Raji (cell line): ENCODE measurements around the gene SCYL3.

Source experiments
- POLR2A ChIP-seq: IDR thresholded peaks from 2 replicates; pipeline ENCODE4 v1.6.1; 2011; ENCODE audit warnings: low read depth, low read length, control low read depth; ENCODE audit not compliant: insufficient read depth

Gene SCYL3, protein sequence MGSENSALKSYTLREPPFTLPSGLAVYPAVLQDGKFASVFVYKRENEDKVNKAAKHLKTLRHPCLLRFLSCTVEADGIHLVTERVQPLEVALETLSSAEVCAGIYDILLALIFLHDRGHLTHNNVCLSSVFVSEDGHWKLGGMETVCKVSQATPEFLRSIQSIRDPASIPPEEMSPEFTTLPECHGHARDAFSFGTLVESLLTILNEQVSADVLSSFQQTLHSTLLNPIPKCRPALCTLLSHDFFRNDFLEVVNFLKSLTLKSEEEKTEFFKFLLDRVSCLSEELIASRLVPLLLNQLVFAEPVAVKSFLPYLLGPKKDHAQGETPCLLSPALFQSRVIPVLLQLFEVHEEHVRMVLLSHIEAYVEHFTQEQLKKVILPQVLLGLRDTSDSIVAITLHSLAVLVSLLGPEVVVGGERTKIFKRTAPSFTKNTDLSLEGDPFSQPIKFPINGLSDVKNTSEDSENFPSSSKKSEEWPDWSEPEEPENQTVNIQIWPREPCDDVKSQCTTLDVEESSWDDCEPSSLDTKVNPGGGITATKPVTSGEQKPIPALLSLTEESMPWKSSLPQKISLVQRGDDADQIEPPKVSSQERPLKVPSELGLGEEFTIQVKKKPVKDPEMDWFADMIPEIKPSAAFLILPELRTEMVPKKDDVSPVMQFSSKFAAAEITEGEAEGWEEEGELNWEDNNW

DNA sequence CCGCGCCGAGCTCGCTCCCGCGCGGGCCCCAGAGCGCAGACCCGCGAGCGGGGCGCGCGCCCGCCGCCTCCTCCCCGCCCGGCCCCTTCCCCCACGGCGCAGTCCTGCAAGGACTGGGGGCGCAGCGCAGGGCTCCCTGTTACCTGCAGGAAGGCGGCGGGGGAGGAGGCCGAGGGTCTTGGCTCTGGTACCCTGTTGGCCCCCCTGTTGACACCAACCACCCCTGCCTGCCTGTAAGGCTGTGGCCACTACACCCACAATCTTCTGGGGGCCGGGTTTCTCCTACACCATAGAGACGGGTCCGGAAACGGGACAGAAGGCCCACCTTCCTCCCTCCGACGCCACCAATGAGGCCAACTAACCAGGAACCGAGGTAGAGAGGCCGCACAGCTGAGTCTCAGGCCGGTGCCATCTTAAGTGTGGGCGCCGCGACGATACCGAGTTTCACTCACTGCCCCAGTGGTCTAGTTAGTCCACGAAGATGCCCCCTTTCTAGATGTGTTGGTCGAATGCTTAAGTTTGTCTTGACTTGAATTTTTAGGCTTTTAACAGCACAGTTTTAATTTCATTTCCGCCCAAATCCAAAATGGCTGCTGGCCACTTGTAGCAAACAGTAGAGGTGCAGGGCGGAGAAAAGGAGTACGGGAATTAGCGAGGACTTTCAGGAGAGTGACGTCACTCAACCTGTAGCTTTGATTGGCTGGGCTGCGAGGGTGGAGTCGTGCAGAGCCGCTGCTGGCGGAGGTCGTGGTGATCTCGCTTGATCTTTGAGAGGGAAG, at the start of gene SCYL3:
Gene SCYL3 (minus strand): TSS at position 252 of the 779 bp plus-strand sequence. CDS start 5,056 bp downstream, outside the sequence.
- peak; percentile 69 for TF ChIP-seq POLR2A

DNA sequence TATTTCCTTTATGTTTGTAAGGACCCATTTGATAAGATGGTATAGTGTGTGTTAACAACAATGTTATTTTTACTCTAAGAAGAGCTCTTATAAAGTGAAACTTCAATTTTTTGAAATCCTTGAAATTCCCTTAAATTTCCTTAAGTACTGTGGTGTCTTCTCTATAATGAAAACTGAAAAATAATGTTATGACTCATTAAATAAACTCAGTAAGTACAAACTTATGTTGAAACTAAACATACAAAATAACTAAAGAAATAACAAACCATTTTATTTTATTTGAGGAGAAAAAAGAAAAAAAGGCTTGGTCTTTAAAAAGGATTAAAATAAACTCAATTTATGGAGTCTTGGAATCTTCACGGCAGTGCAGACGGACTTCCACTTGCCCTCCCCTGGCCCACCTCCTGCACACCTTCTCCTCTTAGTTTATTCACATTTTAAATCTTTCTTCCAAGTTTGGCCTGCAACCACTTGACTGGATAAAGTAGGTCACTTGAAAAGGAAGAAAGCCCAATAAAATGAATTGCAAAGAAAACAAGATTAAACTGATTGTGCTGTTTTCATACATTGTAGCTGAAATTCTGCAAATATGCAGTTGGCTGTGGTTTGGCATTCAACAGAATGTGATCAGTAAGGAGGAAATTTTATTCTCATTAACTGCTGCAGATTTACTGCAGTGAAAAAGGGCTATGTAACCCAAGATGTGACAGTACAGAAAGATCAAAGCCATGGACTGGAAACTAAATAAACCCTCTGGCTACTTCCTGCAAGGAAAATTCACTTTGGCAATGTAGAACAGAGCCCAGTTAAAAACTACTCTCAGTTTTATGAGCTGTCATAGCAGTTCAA, 48.5 kb upstream of the SCYL3 start:
- no peak for TF ChIP-seq POLR2A

DNA sequence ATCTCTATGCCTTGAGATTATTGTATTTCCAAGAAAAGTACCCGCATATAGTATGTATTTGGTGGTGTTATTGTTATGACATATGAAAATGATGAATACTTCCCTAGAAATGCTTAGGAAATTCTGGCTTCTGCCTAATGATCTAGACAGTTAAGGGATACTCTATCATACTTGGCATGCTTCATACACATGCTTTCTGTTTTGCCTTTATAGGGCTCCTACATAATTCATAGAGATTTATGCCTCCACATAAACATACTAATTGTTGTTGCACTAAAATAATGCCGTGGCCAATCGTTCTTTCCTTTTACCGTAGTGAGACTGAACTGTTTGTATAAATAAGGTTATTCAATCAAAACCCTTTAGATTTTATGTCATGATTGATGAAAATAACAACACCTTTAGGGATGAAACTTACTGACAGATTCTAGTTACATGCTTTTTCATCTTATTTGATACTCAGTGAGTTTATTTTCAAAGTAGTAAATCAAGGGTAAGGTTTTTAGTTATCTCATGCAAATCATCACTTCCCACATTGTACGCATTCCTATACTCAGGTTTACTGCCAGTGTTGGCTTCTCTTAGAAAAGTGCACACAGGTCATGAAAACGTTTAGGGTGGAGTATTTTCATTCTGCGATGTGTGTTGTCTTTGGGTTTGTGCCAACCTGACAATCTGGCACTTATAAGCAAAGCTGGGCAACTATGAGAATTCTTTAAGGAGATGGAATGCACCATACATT, 40.5 kb upstream of the SCYL3 start:
- TF ChIP-seq POLR2A, result no peak

DNA sequence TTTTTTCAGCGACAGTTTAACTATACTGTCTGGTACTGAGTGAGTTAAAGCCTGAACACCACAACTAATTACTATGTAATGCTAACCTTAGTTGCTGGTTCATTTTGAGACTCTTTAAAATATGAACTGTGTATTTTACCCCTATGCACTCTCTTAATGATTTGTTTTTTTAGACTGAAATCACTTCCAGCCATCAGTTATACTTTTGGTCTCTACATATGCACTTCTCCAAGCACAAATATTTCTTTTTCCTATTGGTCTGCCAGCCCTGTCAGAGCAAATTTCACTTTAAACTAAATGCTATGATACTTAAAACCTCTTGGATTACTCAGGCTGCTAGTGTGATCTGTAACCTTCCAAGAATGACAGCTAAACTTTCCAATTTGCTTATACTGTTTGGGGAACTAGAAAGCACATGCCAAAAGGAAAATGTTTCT, 38.1 kb upstream of the SCYL3 start:
- no peak for TF ChIP-seq POLR2A

GRCh38 chr1:169929210-169929526, 35.5 kb upstream of the SCYL3 start:
- TF ChIP-seq POLR2A, result no peak

DNA sequence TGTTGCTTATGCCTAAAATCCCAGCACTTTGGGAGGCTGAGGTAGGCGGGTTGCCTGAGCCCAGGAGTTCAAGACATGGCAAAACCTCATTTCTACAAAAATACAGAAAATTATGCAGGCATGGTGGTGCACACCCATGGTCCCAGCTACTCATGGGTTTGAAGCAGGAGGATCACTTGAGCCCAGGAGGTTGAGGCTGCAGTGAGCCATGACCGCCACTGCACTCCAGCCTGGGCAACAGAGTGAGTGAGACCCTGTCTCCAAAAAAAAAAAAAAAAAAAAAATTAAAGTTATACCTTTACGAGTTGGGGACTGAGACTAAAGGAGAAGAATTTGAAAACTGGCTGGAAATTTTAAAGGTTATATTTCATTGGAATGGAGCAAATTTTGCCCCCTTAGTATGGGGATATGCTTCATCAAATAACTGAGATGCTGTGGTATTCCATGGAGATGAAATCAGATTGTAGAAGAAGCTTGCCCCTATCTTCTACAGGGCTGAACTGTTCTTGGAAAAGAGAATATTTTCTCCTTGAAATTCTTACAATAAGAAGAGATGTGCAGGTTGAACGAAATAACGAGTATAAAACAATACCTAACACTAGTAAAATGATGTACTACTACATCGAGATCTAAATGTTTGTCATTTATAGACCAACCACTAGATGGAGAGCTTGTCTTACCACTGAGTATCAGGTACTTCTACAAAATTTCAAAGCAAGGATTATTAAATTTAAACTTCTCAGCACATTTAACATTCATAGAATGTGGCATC, 34.9 kb upstream of the SCYL3 start:
- TF ChIP-seq POLR2A, result no peak

DNA sequence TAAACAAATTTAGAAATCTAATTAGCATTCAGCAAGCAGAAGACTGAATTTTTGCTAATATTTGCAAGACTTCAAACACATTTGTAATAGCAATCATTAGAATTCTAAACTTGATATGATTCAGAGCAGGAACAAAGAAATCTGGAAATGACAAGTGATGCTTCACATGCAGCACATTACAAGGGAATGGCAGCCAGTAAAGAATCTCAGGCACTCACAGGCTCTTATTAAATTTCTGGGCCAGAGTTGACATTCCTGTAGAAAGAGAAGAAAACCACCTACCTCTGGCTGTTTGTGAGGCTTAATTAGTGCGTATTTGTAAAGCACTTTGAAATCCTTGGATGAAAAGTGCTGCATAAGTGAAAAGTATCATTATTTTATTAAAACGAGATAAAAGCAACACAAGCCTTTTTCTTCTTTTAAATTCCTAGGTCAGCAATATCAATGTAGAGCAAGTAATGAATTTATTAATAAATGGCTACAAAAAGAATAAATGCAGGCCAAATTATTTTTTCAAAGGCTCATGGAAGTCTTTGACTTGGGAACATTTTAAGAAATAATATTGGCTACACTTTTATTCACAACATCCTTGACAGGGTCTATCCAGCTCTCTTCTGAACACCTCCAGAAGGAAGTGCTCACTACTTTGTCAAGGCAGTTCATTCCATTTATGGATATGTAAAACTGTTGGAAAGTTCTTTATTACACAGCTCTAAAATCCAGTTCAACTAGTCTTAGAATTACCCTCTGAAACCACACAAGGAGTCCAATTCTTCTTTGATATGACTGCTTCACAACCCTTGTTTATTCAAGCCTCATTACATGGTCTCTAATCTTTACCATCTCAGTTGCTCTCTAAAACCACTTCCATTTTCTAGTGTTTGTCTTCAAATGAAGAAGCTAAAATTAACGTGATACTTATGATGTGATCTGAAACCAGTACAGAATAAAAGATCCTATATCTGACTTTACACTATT, 32.1 kb upstream of the SCYL3 start:
- no peak for TF ChIP-seq POLR2A

DNA sequence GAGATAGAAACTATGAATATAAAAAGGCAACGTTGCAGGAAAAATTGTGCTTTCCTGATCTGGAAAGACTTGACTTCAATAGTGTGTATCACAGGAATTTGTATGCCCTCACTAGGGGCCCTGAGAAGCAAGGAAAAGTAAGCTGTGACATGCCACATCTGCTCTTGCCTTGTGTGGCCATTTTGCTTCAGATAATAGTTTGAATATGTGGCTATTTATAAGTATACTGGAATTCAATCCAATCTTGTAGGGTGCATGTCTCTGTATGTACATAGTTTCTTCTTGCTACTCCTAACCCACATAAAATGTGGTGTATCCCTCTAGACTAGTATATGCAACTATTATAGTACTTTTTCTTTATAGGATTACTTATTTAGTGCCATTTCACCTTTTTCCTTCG, 31.1 kb upstream of the SCYL3 start:
- TF ChIP-seq POLR2A, result no peak

DNA sequence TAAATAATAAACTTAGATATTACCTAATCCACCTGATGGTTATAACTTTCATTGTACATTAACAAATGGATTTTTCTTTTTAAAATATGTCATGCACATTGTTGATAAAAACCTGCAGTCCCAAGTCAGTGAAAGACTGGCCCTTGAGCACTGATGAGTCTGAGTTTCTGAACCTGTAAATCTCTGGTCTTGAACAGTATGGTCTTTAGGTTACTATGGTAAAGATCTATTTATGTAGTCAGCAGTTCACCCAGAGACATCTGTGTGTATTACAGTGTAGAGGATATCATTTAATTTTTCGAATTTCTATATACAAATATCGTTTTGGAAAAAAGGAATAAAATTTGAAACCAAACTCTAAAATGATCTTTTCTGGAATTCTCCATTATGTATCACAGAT, 30.4 kb upstream of the SCYL3 start:
- no peak for TF ChIP-seq POLR2A

DNA sequence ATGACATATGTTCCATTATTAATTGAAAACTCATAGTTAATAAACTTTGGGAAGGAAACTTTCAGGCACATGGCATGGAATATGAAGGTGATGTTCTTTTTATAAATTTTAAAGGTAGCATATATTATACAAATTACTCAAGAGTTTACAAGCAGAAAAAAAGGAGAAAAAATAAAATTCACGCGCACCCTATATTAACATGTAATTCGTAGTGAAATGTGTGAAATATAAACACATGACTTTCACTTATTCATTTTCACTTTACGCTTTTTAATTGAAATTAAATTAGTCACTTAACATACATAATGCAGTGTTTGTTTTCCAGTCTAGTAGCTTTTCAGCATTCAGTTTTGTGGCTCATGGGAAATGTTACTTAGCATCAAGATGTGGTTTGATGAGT, 27.4 kb upstream of the SCYL3 start:
- TF ChIP-seq POLR2A, result no peak

- no peak for TF ChIP-seq POLR2A
These were observed 25.2 kb upstream of the SCYL3 start for GRCh38 chr1:169918927-169919326.

DNA sequence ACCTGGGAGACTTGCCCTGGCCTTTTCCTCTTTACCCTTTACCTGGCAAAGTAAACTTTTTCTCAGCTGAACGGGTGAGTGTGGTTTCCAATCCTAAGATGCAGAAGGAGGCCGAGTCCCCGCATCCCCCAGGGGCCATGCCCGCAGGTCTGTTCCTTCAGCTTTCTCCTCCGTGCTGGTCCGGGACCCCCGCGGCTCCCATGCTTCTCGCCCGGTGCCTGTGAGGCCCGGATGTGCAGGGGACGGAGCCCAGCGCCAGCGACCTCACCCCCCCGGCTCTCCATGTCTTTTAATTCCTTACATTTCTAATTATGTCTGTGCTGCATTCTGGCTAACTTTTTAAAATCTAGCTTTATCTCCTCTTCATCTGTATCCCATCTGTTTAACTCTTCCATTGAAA, 21.5 kb upstream of the SCYL3 start:
- TF ChIP-seq POLR2A, result no peak
